HL-60/S4 treated with retinoic acid at 250 ng/mL for 4 days and 3 days (cell line): ENCODE data around the gene ZMIZ1.

Experiments used
- in situ Hi-C: fragments of 300-500 bp; cut with MboI; formaldehyde crosslinking; loops from 2 replicates; pipeline ENCODE4 v1.7.0; 2022; ENCODE audit warnings: low sequenced_read_pairs

Gene ZMIZ1

DNA sequence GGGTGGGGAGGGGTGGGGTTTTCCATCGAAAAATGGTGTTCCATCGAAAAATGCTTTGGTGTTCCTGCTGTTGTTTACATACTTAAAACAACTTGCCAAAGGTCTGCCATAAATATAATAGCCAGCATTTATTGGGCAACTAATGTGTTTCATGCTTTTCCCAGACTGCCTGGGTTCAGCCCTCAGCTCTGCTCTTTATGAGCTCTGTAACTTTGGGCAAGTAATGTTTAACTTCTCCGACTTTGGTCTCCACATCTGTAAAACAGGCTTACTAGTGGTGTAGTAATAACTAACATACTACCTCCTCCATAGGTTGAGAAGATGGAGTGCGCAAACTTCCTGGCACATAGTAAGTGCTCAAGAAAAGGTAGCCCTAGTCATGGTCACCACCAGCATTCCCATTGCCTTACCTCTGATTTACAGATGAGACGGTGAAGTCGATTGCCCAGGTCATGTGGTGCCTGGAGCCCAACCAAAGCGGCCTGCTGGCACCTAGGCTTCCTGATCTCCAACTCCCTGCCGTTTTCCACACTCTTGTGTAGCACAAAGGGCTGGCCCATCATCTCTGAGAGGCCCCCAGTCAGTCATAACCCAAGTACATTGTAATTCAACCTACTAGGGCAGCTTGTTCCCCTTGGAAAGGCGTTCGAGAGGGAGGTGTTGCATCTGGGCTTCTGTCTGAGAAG, 8.9 kb downstream of the ZMIZ1 start:
- in situ Hi-C loops: no loop called here

DNA sequence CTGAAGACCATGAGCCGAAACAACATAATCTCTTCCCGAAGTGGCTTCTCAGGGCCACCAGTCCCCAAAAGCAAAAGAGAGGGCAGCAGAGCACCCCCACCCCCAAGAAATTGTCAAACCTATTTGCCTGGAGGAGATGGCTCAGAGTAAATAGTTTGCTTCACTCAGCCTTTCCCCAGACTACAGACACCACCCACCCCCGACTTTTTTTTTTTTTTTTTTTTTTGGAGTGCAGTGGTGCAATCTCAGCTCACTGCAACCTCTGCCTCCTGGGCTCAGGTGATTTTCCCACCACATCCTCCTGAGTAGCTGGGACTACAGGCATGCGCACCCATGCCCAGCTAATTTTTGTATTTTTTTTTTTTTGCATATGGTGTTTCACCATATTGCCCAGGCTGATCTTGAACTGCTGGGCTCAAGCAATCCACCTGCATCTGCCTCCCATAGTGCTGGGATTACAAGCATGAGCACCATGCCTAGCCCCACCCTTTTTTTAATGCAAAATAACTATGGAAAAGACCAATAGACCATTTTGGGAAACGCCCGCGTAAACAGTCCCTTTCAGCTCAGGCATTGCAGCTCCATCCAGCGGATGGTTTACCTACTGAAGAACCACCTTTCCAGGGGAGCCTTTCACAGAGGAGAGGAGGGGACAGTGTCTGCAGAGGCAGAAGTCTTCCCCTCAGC, 9.7 kb downstream of the ZMIZ1 start:
- in situ Hi-C loops: no loop called here

DNA sequence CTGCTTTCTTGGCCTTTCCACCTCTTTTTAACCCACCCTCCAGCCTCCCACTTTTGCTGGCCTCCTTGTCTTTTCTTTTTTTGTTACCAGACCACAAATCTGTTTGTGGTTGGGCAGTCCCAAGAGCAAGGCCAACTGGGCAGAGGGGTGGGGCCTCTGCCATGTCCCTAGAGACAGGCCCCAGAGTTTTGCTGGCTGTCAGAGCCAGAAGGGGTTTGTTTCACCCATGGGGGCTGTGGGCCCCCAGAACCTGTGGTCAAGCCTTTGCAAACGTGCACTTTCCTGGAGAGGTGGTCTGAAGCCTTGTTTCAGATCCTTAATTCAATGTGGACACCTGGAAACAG, 10.3 kb downstream of the ZMIZ1 start:
- in situ Hi-C loops: no loop called here

DNA sequence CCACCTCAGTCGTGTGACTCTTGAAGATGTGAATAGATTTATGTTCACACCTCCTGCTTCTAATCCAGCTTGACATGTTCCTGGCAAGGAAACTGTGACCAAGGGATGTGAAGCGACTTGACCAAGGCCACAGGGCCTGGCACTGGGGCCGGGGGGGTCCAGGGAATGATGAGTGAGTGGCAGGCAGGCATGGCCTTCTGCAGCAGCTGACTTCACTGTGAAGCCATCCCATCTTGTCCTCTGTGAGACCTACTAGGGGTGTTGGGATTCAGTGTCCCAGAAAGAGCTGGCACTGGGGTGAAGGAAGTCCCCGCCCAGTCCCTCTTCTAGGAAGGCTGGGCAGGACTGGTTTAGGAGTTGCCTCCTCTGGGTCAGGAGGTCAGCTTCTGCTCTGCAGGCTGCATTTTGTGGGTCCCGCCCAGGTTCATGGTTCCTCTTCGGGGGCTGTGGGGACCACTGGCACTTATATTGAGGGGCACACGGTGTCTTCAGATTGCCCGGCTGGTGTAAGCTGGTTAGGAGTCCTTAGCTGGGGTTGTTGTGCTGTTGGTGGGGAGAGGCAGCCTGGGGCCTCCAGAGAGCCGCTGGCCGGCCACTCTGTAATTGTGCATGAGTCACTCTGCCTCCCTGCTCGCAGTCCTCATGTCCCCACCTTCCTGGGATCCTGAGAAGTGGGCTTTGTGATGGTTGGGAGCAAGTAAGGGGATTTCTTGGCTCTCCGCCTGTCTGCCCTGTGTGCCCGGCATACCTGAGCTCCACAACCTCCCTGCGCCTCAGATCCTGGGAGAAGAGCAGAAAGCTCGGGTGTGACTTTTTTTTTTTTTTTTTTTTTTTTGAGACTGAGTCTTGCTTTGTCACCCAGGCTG, 11.0 kb downstream of the ZMIZ1 start:
- in situ Hi-C loops: no loop called here

DNA sequence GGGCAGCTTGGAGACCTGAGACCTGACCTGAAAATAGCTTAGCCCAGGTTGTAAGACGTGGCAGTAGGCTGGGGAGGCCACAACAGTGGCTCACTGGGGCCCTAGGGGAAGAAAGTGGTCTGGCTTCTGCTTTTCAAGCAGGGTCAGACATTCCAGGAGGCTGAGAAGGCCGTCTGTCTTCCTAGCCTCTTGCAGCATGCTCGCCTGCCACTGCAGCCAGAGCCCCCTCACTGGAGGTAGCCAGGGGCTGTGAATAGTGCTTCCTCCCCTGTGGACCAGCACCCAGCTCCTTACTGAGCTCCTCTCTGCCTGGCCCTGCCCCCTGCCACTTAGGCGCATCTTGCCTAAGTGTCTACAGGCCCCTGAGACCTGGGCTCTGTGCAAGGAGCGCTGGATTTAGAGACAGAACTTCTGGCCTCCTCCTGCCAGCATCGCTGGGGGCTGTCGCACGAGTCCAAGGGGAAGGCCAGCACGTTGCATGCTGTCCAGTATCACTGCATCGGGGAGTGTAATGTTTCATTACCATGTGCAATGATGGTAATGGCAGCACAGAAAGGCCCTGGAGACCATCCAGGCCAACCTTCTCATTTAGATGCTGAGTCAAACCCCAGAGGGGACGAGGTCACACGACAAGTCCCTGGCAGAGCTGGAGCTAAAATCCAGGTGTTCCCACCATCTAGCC, 12.7 kb downstream of the ZMIZ1 start:
- in situ Hi-C loops: no loop called here

DNA sequence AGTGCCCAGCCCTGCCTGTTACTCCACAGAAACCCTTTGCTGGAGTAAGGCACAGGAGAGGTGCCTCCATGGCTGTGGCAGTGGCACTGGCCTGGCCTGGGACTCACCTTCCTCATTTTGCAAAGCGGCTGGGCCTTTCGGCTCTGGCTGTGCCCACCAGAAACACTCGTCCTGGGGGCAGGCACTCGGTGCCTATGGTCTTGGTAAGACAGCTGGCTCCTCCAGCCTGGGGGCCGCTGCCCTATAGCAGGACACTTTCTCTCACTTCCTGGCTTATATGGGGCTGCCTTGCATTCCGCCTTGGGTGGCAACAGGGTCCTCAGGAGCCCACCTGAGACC, 13.2 kb downstream of the ZMIZ1 start:
- in situ Hi-C loops: no loop called here

DNA sequence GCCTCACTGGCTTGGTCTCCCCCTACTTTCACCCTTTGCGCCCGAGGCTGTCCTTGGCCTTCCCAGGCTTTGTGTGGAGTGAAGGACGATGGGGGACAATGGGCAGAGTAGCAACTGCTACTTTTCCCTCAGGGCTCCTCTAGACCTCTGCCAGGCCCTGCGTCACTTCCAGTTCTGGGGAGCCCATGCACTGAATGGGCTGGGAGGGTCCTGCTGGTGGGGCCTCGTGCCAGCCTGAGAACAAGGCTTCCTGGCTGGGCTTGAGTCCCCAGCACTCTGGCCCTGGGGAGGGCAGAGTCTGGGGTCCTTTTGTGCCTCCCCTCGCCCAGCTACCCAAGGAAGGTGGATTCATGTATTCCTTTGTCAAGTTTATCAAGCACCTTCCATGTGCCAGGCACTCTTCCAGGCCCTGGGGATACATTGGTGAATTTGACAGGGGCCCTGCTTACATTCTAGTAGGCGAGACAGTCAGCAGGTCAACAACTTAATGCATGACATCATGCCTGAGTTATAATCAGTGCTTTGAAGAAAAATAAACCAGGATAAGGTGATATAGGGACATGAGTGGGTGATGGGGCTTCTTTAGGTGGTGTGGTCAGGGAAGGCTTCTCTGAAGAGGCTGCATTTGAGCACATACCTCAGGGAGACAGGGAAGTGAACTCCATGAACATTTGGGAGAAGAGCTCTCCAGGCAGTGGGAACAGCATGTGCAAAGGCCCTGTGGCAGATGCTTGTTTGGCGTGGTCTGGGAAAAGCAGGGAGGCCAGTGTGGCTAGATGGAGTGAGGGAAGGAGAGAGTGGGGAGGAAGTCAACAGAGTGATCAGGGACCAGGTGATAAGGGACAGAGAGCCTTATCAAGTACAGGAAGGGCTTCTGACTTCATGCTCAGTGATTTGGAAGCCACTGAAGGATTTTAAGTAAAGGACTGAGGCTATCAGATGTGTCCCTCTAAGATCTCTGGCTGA, 14.1 kb downstream of the ZMIZ1 start:
- in situ Hi-C loops: no loop called here

DNA sequence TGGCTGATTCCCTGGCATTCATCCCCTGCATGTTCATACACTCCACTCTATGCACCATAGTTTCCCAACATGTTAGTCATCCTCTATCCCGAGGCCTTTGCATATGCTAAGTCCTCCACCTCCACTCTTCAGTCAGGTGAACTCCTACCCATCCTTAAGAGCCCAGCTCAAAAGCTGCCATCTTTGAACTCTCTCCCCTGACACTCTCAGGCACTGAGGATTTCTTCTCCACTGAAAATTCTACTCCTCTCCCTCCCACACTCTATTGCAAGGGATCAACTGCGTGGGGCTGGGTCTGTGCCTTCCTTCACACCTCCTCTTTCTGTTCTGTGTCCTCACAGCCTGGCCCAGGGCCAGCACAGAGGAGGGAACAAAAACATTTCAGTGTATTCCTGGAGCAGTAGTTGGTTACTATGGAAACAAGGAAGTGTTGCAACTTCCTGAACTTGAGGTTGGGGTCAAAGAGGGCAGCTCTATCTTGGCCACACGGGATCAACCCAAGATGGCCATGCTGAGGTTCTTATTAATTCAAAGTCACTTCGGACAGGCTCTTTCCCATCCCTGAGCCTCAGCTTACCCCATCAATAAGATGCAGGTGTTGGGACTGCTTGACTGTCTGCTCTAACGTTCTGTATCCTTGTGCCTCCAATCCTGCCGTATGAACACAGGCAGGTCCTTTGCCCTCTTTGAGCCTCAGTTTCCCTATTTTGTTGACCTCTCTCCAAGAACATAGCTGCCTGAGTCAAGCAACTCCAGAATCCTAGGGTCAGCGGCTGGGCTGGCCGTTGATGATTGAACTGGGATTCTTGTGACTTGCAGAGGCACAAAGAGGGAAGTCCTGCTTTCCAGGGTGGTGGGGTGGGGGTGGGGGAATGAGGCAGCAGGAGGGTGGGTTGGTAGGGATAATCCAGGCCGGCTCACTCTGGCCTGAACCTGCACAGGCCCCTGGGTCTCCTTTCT, 15.5 kb downstream of the ZMIZ1 start:
- in situ Hi-C loops: no loop called here

DNA sequence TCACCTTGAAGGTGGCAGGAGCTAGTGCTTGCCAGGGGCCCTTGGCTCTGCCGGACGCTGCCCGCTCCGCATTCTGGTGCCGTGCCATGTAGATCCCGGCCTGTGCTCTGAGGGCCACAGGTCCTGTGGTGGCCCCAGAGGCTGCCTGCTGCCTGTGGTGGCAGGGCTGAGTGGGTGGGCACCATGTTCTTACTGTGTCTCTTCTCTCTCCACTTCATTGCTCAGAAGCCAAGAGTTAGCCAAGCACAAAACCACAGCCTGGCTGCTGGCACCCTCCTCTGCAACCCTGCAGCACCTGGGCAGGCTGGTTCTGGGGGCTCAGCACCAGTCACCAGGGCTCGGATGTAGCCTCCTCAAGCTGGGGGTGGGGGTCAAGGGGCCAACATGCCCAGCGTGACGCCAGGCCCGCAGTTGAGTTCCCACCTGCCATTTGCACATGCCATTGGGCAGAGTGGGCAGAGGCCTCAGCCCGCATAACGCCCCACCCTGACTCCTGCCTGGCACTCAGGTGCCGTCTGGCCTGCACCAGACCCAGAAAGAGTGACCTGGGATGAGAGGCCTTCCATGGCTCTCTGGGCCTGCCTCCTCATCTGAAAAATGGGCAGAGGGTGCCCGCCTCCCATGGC, 16.3 kb downstream of the ZMIZ1 start:
- in situ Hi-C loops: no loop called here

DNA sequence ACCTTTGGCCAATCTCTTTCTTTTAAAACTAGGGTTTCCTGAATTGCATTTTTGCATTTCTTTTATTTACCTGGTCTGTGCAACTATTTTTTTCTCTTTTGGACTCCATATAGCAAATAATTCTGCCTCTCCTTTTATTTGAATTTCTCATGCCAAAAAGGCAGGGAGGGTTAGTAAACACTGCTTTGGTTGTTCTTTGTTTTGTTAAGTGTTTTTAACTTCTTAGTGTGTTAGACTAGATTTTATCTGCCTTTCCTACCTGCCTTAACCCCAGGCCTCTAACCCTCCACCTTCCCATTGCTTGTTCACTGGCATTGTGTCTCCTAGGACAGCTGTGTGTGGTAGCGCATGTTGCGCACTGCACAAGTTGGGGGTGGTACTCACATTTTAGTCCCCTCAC, 18.1 kb downstream of the ZMIZ1 start:
- in situ Hi-C loops: no loop called here

DNA sequence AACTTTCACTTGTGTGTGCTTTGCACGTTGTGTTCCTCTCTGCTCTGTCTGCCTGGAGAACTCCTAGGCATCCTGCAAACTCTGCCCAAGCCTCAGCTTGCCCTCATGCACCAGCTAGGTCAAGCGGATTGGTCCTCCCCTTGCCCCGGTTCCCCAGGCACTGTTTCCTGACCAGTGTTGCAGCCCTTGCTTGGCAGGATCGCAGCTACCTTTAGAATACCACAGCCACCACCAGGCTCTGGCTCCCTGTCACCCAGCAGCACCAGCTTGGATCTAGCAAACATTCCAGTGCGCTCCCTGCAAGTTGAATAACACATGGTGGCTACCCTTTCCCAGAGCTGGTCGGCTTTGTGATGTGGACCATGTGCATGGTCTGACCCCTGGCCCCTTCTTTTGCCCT, 19.0 kb downstream of the ZMIZ1 start:
- in situ Hi-C loops: no loop called here

DNA sequence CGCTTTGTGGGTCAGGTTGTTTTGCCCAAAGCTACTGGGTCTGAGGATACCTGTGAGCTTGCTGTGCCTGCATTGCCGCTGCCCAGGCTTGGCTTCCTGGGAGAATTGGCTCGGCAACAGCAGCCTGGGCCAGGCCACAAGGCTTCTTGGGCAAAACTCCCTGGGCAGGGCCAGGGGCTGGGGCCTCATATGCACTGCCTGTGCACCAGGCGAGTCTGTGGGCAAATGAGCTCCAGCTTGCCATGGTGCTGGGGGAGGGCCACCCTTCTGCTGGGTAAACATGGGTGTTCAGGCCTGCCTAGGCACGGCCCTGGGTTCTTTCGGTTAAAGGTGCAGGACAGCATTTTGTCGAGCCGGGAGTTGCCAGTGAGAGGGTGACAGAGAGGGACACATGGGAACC, 19.4 kb downstream of the ZMIZ1 start:
- in situ Hi-C loops: no loop called here

DNA sequence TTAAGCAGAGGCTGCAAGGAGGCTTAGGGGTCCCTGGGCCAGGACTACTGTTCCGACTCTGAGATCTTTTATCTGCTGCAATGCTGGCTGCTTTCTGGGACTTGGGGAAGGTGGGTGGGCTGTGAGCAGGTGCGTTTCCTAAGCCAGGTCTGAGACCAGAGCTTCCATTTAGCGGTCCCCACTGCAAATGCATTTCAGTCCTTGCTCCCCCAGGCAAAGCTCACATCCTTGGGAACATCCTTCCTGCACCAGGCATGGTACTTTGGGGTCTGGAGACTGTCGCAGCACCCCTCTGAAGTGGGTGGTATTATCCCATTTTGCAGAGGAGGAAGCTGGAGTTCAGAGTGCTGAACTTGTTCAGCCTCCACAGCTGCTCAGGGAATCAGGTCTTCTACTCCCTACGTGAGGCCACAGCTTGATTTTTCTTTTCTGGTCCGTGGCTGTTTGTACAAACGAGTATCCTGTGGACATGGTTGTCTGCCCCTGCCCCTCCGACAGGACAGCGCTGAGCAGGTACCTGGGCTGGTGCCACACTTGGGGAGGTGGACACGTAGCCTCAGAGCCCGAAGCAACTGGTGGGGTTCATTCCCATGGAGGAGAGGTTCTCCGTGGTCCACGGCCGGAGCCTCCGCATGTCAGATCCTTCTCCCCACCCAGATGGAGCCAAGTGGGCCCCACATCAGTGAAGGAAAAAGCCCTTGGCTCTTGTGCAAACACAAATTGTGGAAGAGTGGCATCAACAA, 20.0 kb downstream of the ZMIZ1 start:
- in situ Hi-C loops: no loop called here

DNA sequence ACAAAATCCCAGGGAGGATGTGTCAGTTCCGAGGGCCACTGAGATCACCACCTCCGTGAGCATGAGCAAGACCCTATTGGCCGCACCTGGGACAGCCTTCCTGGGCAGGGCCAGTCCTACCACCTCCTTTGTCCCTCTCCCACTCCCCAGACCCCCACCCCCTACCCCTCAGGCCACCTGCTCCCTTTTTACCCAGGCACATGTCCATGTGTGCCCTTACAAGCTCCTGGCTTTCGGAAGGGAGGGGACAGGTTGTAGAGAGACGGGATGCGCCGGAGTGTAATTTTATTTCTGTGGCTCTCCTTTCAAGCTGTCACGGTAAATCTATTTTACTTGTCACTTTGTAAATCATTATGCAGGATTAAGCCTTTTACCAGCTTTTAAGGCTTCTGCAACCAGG, 20.9 kb downstream of the ZMIZ1 start:
- in situ Hi-C loops: no loop called here

DNA sequence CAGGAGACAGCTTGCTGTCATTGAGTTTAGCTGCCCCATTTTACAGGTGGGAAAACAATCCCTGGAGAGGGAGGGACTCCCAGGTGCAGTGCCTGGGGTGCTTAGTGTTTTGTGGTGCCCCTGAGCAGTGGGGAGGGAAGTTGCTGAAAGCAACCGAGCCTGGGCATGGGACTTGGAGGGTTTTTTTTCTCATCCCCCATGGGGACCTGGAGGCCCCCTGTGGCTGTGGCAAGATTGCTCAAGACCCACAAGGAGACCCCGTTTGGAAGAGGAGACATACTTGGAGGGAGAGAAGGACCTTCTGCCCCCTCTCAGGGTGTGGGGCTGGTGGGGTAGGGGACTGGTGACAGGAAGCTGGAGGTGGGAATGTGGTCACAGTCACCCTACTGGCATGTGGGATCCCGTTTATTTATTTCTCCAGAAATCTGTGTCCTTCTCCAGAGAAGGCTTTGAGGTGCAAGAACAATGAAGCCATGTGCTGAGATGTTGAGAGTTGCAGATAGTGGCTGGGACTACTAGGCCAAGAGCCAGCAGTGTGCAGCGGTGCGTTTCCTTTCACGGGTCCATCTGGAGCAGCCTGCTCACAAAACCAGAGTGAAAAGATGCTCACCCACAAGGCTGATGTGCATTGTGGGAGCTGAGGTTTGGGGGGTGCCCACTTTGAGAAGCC, 21.5 kb downstream of the ZMIZ1 start:
- in situ Hi-C loops: no loop called here

DNA sequence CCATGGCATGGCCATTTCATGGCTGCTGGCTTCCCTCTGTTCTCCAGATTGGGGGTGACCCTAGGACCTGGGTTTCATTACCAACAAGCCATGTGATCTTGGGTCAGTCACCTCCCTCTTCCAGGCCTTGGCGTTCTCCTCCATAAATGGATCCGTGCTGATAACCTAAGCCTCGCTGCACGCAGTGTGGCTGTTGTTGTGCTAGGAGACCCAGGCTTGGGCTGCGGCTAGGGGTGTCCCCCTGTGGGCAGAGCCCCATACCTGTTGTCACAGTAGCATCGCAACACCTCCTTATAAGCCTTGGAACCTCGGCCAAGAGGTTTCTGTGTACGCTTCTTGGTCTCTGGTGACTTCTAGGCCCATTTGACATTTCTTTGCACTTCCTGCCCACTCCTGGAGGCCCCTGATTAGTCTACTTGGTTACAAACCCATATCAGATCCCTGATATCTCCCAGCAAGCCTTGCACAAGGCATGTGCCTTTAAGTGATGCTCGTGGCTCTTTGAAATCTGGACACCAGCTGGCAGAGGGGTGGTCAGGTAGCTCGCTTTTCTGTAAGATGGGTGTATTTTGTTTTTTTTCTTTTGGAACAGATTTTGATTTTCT, 23.6 kb downstream of the ZMIZ1 start:
- in situ Hi-C loops: no loop called here
